Left lung (tissue), 10 donors: ENCODE measurements around the gene TNFRSF18. TPM values are rescaled to one million over a fixed set of nuclear protein-coding genes. Genes with fewer than 3 reads are reported as not detected.

Experiments
- ATAC-seq: fragments of 200-7000 bp; cut with Tn5 transposase; one replicate; pipeline ENCODE4 v1.9.1; 2020; ENCODE audit warnings: moderate library complexity
- DNase-seq, 4 donors: peaks; one replicate each; pipeline ENCODE4 v3.0.0-alpha.2; 2013 to 2020
- H3K27ac ChIP-seq, 2 donors: fragments of 200-600 bp; sonication (generic) in 1 of 2; one replicate each; pipeline versions ENCODE4 v1.5.0 to v1.8.0; 2020 to 2021
- H3K27me3 ChIP-seq, 2 donors: fragments of 200-600 bp; sonication (generic) in 1 of 2; one replicate each; pipeline versions ENCODE4 v1.5.0 to v1.8.0; 2020 to 2021
- H3K36me3 ChIP-seq, 2 donors: fragments of 200-600 bp; sonication (generic) in 1 of 2; one replicate each; pipeline versions ENCODE4 v1.5.0 to v1.8.0; 2020 to 2021
- H3K4me1 ChIP-seq, 2 donors: fragments of 200-600 bp; one replicate each; pipeline ENCODE4 v1.8.0; 2021
- H3K4me3 ChIP-seq, 2 donors: fragments of 200-600 bp; sonication (generic) in 1 of 2; one replicate each; pipeline versions ENCODE4 v1.5.0 to v1.8.0; 2020 to 2021; ENCODE audit warnings: mild to moderate bottlenecking in 1 of 2
- H3K9me3 ChIP-seq, 2 donors: fragments of 200-600 bp; sonication (generic) in 1 of 2; one replicate each; pipeline versions ENCODE4 v1.5.0 to v1.8.0; 2020 to 2021
- CTCF ChIP-seq, 2 donors: fragments of 200-600 bp; sonication (generic) in 1 of 2; IDR thresholded peaks; one replicate each; pipeline versions ENCODE4 v1.5.0 to v1.8.0; 2021; ENCODE audit warnings: antibody characterized with exemption in 2 of 2
- intact Hi-C, 2 donors: fragments of 100-400 bp; cut with DNase I; formaldehyde crosslinking; loops; one replicate each; pipeline versions ENCODE4 v1.11.2 to v1.14.2; 2022
- polyA plus RNA-seq, 6 donors: library from polyadenylated mRNA; unstranded; fragments of 120-200 nt; gene quantifications; one replicate each; pipeline ENCODE4 v1.2.1, GENCODE V29; 2013; ENCODE audit not compliant: insufficient read length in 6 of 6
- total RNA-seq, 2 donors: library from RNA; stranded (reverse); fragmentation: NEBNext Ultra II Directional; extraction: Animal tissue kit (Norgen Biotek cat#: 25700); gene quantifications; one replicate each; pipeline ENCODE4 v1.2.1, GENCODE V29; 2021
- donor health status: DM: no; HTN: yes; CAD: no.
- donor health status: DM: no; HTN: no; CAD: no.

The TNFRSF18 gene
- total and polyA plus RNA-seq, 8 donors, result 0.38 to 1.3 (median 0.62) TPM

GRCh38 chr1:1211541-1212441 is 5.4 kb upstream of the TNFRSF18 start:
- no peak for TF ChIP-seq CTCF (IDR thresholded peaks at IDR 0.05)
- peak in 1 of 4 donors; percentile 68 for DNase-seq
- no peak for ATAC-seq
- Histone ChIP-seq H3K27ac (no peak overlapping the region), H3K36me3 (peaks cover 0 to 17% of the 10 kb centered on the region in 2 donors), H3K4me3 (no peak overlapping the region), H3K4me1 (peaks cover 4 to 65% of the 10 kb centered on the region in 2 donors), H3K27me3 (peaks cover 5 to 55% of the 10 kb centered on the region in 2 donors), H3K9me3 (no peaks in the 10 kb centered on the region)
- intact Hi-C loops, result no loop called here

- Histone ChIP-seq H3K4me1 (peaks cover 7 to 72% of the 10 kb centered on the region in 2 donors), H3K27me3 (peaks cover 14 to 64% of the 10 kb centered on the region in 2 donors), H3K9me3 (no peaks in the 10 kb centered on the region), H3K27ac (no peak overlapping the region), H3K36me3 (peaks cover 0 to 8% of the 10 kb centered on the region in 2 donors), H3K4me3 (no peak overlapping the region)
- DNase-seq (peak in 1 of 4 donors; percentile 73), ATAC-seq (no peak)
- intact Hi-C loops, result no loop called here
- TF ChIP-seq CTCF (IDR thresholded peaks at IDR 0.05), result no peak
Measured at GRCh38 chr1:1210726-1211540, 4.5 kb upstream of the TNFRSF18 start.

- no peak overlapping the region for H3K4me3 ChIP-seq
- intact Hi-C loops, result no loop called here
- no peaks in the 10 kb centered on the region for H3K9me3 ChIP-seq
- no peaks in the 10 kb centered on the region for H3K36me3 ChIP-seq
- peak in 1 of 4 donors; percentile 75 for DNase-seq
- no peak for ATAC-seq
- peaks cover 18 to 77% of the 10 kb centered on the region in 2 donors for H3K27me3 ChIP-seq
- H3K27ac ChIP-seq, result no peak overlapping the region
- H3K4me1 ChIP-seq, result peaks cover 7 to 53% of the 10 kb centered on the region in 2 donors
- TF ChIP-seq CTCF (IDR thresholded peaks at IDR 0.05), result no peak
Measured at GRCh38 chr1:1208713-1209433, 2.5 kb upstream of the TNFRSF18 start.

DNA sequence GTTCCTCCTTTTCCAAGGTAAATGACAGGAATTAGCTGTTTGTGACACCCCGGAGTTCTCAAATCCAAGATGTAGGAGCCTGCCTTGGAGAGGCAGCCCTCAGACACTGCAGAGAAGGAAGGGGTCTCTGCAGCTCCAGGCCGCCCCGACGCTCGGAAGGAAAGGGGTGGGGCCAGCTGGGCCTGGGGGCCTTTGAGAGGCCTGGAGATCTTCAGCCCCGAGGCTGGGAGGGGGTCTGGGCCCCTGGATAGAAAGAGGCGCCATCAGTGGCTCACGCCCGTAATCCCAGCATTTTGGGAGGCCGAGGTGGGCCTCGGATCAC is 1.1 kb upstream of the TNFRSF18 start:
- H3K9me3 ChIP-seq, result no peaks in the 10 kb centered on the region
- no peaks in the 10 kb centered on the region for H3K36me3 ChIP-seq
- peaks cover 18 to 76% of the 10 kb centered on the region in 2 donors for H3K27me3 ChIP-seq
- DNase-seq (peak in 1 of 4 donors; percentile 53), ATAC-seq (no peak)
- H3K4me1 ChIP-seq, result peaks cover 7 to 40% of the 10 kb centered on the region in 2 donors
- no peak overlapping the region for H3K4me3 ChIP-seq
- H3K27ac ChIP-seq, result no peak overlapping the region
- intact Hi-C loops, result no loop called here
- TF ChIP-seq CTCF (IDR thresholded peaks at IDR 0.05), result no peak
